Lung microvascular endothelial cell (primary cell): ENCODE results near the gene DPYSL3. TPM values are rescaled to one million over a fixed set of nuclear protein-coding genes. Genes with fewer than 3 reads are reported as not detected.
"Not testable (repeated sequence)": the region's sequence is repeated elsewhere in the genome, so short reads cannot be mapped to it uniquely, and the experiment has no call there.

ENCODE experiments used
- DNase-seq, 2 donors: peaks; one replicate each; pipeline versions ENCODE4 v3.0.0 to v3.0.0-alpha.2; 2010; ENCODE audit warnings: low read depth in 2 of 2
- total RNA-seq: library from RNA; depleted of rRNA; stranded (reverse); fragments of >200 nt; gene quantifications from 2 replicates; pipeline ENCODE4 v1.2.1, GENCODE V29; 2014

The DPYSL3 gene
- 11.3 and 35.1 TPM in 2 replicates for total RNA-seq

DNA sequence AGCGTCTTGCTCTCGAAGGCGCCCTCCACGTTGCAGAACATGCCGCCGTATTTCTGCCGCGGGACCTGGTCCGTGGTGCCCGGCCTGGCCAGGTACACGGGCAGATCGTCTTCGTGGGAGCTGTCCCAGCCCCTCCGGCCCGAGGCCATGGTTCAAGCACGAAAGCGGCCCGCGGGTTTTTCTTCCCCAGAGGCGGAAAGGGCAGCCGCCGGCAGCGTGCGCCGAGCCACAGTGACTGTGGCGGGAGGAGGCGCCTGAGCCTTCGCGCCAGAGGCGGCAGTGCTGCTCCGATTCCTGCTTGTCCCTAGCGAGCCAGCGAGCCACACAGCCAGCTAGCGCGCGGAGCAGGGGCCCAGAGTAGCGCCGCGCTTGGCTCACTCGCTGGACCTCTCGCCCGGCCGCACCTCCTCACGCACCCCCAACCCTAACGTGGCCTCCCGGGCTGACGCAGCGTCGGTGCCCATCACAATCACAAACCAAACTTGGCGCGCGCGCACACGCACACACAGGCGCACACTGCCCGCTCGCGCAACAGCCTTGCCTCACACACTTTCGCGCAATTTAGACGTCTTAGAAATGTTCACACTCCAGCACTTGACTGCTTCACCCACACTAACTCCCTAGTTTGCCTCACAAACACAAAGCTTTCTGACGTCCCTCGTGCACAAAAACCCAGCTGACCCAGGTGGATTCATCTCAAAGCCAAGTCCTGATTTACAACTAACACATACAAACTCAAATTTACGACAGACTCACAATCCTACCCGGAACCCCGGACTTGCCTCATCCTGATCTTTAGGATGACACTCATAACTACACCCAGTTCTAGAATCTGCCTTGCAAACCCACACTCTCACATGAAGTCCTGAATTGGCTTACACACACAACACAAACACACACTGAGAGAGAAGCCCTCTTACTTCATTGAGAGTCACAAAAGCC, at the start of gene DPYSL3:
Gene DPYSL3, minus strand, starts transcription at position 359 of the 942 bp plus-strand sequence. Its CDS starts 210 bp downstream, at position 149.
- peak; percentile 84 to 89 for DNase-seq

DNA sequence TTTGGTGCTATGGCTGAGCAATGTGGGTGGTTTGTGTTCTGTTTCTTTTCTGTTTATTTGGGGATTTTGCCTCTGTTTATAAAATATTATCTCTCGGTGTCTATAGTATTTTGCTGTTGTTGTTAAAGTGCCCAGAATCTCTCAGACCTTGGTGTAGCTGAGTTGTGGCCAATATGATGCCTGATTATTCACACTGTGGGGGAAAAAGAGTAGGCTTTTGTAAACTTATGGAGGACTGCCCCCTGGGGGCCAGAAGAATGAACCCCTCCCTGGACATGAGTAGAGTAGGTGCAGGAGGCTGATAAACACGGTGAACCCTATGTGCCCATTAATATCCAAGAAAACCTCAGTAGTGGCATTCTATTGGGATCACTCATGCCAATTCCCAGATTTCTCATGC, 49.0 kb upstream of the DPYSL3 start:
- peak; percentile 88 to 89 for DNase-seq

DNA sequence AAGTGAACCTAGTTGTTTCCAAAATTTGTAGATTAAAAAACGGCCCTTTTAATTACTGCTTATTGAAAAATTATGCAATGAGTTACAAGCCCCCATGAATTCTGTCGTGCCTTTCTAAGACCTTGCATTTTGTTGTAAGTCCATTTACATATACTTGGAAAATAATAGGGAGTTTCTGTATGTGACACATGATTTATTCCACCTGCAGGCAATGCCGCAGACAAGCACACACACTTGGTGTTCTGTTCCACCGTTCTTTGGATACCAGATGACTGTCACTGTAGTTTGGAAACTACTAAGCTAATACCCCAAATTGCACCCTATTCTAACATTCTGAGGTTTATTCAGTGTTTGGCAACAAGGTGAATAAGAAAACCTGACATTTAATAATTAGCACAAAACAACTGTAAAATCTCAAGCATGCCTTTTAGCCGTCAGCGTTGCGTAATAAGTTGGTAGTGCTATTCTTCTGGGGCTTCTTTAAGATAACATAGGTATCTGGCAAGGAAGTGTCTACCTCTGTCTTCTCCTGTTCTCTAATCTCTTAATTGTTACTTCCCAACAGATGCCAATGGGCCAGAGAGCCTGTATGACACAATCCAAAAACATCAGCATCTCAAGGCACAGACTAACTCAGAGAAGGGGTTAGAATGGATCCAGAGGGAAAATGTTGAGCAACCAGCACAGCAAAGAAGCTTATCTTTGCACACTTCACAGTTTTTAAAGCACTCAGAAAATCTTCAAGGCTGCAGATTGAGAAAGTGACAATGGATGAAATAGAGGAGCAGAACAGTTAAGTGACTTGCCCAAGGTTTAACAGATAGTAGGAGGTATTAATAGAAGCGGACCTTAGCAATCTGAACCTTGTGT, 48.2 kb upstream of the DPYSL3 start:
- DNase-seq = no peak

DNA sequence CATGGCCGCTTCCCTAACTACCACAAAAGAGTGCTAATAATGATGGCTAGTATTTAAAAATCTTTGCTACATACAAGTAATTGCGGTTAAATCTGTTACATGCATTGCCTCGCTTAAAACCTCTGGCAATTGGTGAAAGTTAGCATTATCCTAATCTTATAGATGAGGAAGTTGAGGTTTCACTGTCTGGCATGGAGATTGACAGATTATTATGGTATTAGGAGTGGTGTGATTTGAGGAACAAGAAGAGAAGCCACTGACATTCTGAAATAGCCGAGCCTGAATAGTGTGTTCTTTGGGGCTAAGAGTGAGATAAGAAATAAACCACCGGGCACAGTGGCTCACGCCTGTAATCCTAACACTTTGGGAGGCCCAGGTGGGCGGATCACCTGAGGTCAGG, 45.3 kb upstream of the DPYSL3 start:
- DNase-seq = no peak

DNA sequence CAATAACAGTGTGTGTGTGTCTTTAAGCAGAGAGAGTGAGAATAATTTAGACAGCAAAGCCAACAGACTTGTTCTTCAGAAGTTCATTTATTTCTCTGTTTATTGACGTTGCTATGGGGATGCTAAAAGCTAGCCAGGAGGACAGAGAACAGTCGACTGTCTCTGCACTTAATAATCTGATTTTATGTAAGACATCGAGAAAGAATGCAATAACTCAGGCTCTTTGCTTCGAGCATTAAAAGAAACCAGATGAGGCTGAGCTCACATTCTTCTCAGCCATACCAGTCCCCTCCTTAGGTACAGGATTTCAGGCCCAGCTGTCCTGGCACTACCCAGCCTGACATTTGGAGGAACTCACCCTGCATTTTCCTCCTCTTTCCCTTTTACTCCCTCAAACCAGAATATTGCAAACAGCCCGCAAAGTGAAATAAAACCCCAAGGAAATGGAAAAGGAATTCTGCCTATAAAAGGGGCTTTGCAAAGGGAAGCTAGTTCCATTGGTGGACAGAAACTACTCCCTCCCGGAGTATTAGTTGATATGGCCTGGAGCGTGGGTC, 44.5 kb upstream of the DPYSL3 start:
- peak in 1 of 2 donors; percentile 72 for DNase-seq

DNA sequence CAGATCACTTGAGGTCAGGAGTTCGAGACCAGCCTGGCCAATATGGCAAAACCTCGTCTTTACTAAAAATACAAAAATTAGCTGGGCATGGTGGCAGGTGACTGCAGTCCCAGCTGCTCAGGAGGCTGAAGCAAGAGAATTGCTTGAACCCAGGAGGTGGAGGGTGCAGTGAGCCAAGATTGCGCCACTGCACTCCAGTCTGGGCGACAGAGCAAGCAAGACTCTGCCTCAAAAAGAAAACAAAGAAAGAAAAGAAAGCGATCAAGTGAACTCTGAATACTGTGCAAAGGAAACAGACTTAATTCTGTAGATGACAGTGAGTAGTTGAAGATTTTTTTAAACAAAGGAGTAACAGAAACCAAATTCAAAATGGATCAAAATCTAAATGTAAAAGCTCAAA, 43.9 kb upstream of the DPYSL3 start:
- DNase-seq = not testable (repeated sequence)

DNA sequence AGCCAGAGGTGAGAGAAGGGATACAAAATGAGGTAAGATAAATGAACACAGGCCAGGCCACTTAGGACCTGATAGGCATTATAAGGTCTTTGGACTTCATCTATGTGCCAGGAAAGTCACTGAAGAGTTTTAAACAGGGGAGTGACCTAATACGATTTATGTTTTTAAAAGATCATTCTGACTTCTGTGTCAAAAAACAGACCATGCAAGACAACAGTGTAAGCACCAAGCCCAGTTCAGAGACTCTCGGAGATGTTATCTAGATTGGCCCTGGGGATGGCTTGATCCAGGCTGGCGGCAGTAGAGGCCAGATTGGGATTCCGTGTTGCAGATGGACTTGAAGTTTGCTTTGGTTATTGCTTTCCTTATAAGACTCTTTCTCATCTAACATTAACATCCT, 43.0 kb upstream of the DPYSL3 start:
- DNase-seq = no peak

DNA sequence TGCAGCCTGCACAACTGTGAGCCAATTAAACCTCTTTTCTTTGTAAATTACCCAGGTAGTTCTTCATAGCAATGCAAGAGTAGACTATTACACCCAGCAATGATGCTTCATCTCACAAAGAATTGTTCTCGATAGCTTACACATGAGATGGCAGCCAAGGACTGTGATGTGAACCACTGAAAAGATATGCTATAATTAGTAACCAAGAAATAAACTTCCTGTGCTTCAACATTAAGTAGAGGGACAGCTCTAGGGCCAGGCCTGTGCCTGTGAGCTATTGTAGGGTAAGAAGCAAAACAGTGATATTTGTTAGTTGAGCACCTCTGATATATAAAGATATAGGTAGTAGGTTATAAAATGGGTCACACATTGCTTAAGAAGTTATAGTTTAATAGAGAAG, 41.8 kb upstream of the DPYSL3 start:
- peak in 1 of 2 donors; percentile 32 for DNase-seq

DNA sequence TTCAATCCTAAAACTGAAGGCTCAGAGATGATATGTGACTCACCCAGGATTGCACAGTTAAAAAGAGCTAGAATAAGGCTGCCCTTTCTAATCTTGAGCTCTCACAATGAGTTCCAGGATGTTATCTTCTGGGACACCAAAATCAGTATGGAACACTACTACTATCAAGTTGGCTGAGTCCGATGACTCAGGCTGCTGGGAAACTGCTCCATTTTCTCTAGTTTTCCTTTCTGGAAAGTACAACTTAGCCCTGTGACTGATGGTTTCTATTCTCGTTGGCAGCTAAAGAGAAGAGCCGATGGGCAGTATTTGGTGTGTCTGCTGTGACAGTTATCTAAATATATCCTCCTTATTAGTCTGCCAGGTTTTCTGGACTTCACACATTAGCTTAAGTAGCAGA, 37.9 kb upstream of the DPYSL3 start:
- DNase-seq = peak in 1 of 2 donors; percentile 70

DNA sequence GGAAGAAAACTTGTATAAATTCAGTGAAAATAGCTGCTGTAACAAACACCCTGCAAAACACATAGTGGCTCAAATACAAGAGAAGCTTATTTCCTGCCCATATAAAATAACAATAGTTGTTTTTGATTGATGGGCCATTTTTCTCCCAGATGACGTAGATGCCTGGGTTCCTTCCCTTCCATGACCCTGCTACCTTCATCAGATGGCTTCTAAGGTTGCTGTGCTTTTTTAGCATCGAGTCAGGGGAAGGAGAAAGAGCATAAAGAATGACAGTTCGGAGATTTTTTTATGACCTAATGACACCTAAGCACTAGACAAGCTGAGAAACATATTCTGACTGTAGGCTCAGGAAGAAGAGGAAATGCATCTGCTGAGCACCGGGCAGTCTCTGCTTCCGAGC, 34.7 kb upstream of the DPYSL3 start:
- peak; percentile 28 to 84 for DNase-seq

DNA sequence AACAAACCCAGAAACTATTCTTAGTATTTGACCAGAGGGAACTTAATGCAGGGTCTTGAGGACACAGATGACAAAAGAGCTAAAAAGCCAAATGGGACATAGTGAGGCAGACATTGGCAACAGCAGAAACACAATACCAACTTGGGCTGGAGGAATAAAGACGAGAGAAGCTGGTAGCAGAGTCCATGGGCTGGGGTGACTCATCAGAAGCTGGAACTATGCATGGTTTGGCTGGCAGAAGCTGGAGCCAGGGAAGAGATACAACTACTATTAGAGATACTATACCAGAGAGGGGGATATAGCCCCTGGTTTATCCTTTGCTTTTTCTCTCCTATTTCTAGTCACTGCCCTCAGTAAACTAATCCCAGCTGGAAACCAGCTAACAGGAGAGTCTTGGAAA, 29.2 kb upstream of the DPYSL3 start:
- DNase-seq = peak; percentile 23 to 54

DNA sequence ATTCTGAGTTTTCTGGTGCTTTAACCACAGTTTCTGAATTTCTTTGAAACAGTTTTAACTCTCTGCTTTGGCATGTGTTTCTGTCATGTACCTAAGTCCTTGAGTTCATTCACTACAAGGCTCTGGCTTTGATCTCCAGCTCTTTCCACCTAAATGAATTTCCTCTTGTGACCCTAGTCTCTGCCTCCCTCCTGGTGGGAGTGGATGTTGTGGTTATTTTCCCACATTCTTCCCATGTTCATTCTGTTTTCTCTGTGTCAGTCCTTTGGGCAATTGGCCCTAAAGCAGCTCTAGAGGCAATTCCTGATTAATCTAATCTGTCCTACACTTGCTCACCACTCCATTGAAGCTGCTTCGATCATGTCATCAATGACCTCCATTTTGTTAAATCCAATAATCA, 28.4 kb upstream of the DPYSL3 start:
- no peak for DNase-seq

DNA sequence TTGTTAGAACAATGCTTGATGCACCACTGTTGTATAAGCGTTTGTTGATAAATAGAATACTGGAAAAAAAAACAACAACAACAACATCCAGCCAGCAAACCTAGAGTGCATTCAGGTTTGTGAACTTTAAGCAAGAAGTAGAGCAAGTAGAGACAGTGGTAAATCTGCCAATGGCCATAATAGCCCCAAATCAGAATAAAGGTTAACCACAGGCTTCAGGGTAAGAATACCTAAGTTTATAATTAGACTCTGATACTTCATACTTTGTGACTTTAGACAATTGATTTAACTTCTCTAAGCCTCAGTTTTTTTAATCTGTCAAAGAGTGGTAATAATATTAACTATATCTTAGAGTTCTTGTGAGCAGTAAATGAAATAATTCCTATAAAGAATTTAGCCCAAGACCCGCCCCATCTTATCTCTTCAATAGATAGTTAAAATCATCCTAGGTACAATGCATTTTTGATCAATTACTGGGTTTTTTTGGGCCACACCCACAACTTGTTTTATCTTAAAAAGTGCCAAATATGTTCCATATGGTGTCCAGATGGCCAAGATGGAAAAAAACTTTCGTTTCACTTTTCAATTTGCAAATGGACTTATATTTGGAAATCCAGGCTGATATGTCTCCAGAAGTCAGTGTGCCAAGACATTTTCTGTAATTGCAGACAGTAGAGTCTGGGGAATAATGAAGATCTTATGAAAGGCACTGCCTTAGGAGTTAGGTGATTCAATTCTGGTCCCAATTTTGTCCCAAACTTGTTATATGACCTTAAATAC, 24.5 kb upstream of the DPYSL3 start:
- peak in 1 of 2 donors; percentile 28 for DNase-seq

DNA sequence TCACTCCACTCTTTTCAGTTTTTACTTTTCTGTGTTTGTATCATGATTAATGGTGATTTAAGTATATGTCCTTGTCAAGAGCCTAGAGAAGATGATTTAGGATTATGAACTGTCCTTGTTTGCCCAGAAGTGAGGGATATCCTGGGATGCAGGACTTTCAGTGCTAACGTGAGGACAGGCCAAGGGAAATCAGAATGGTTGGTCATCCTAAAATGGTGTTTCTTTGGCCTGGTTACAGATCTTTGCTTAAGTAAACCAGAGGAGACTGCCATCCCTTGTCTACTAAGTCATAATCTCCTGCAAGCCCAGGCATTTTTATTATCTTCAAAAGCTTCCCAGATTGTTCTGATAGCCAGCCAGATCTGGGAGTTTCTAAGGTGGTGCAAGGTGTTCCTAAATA, 22.3 kb upstream of the DPYSL3 start:
- DNase-seq = no peak

DNA sequence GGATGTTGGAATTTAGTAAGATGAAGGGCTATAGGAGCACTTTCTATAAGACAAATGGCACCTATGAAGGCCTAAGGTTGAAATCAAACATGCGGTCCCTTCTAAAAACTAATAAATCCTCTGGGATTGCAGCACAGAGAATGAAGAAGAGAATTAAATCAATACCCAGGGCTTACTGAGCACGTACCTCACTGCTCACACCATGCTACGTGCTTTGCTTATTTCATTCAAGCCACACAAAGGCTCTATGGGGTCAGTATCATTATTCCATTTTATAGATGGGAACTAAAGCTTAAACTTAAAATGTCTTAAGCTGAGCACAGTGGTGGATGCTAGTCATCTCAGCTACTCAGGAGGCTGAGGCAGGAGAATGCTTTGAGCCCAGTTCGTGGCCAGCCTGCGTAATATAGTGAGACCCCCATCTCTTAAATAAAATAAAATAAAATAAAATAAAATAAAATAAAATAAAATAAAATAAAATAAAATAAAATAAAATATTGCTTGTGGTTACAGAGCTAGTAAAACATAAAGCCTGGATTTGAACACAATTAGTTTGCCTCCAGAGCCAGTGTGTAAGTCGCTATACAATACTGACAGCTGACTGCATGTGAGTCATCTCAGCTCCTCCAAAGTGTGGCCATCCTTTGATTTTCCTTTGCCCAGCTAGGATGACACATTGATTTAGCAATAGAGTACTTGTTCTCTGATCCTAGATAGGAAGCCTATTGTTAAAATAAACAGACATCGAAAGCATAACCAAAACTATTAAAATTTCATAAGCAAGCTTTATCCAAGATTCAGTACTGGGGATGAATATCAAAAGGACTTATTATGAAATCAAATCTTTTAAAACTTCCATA, 20.9 kb upstream of the DPYSL3 start:
- DNase-seq = peak; percentile 42 to 93

DNA sequence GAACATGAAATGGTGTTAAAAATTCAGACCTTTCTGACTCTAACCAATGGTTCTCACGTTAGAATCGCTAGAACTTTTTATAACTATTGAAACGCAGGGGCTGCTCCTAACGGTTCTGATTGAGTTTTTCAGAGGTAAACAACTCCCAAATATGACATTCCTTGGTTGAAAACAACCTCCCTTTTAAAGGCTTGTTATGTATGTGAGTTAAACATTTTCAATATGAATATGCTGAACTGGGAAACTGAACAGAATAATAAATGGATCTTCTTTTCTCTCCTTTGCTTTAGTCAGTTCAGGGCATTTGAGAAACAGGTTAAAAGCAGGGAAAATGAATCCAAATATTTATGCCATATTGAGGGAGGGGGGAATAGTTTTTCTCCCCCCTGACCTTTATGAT, 13.2 kb upstream of the DPYSL3 start:
- DNase-seq = no peak

DNA sequence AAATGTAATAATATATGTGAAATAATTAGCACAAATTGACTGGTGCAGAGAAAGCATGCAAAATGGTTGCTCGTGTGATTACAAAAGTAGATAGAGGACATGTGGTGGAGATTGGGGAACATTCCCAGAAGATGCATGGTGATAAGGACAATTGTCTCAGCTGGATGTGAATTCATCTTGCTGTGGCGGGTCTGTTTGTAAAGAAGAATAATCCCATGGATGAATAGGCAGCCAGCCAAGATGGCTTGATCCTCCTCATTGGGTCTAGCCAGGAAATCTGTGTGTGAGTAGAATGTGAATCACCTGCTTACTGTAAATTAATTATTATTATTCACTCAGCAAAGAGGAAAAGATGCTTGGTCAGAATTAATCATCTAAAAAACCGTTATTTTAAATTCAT, 12.6 kb upstream of the DPYSL3 start:
- peak in 1 of 2 donors; percentile 90 for DNase-seq

DNA sequence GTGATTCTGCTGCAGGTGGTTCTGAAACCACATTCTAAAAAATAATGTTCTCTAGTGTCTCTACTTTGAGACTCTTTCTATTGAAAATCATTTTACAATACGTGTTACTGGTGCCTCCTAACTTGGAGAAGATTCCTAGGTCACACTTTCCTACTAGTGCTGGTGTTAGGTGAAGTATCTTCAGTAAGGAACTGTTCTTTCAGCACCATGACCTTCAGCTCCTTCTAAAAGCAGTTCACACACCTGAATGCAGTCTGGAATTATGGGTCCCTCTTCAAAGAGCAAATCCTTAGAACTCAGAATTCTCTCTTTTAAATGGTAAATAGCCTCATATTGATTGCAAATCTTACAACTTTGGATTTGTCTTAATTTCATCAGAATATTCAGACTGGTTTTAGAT, 10.6 kb upstream of the DPYSL3 start:
- DNase-seq = peak in 1 of 2 donors; percentile 26

DNA sequence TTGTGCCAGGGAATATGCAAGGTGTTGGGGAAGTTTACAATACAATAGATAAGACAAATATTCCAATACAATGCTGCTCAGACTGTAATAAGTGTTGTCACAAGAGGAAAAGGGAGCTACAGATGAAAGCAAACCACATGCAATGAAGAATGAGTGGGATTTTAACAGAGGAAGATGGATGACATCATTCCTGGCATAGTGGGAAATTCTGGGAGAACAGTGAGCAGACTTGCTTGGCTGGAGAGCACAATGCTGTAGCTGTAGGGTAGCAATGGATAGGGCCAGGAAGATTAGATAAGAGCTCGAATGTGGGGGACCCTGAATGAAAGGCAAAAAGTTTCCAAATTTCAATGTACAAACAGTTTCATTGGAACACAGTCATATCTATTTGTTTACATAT, 9.5 kb upstream of the DPYSL3 start:
- DNase-seq = no peak

DNA sequence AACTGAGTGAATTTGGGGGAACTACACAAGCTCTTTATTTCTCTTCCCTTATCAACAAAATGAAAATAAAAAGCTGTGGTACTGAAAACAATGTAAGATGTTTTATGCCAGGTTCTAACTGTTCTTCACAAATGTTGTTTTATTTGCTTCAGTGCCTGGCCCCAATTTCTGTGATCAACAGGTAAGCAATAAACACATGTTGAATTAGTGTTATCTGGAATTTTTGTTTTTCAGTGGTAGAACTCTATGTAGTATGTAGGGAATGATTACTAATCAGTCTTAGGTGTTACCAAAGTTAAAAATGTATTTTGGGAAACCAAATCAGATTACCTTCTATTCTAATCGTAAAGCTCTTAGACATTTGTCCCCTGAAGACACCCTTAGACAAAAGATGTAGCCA, 7.5 kb upstream of the DPYSL3 start:
- no peak for DNase-seq
